PC-9 (cell line): ENCODE results near the gene SUFU.

Experiments
- EZH2 ChIP-seq: fragments of 200-600 bp; sonication (generic); IDR thresholded peaks from 2 replicates; pipeline ENCODE4 v1.8.0; 2017; ENCODE audit warnings: antibody characterized with exemption, low read depth
- TF ChIP-seq, protein P1 (sequence below): fragments of 200-600 bp; sonication (generic); conservative IDR thresholded peaks from 2 replicates; pipeline ENCODE4 v1.6.1; 2017; ENCODE audit warnings: mixed run types, antibody characterized with exemption, mild to moderate bottlenecking, moderate library complexity

DNA sequence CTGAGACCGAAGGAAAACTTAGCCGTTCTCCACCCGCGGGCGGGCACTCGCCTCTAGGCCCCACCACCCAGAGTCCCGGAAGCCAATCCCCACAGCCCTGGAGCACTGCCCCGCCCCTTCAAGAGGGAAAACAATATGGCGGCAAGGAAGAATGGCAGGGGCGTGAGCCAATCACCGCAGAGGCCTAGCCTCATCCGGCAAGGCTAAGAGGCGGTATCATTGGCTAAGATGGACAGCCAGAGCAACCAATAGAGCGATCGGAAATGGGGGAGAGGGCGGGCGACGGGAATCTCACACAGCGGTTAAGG lies 1.8 kb upstream of the SUFU start:
- TF ChIP-seq, protein P1, sequence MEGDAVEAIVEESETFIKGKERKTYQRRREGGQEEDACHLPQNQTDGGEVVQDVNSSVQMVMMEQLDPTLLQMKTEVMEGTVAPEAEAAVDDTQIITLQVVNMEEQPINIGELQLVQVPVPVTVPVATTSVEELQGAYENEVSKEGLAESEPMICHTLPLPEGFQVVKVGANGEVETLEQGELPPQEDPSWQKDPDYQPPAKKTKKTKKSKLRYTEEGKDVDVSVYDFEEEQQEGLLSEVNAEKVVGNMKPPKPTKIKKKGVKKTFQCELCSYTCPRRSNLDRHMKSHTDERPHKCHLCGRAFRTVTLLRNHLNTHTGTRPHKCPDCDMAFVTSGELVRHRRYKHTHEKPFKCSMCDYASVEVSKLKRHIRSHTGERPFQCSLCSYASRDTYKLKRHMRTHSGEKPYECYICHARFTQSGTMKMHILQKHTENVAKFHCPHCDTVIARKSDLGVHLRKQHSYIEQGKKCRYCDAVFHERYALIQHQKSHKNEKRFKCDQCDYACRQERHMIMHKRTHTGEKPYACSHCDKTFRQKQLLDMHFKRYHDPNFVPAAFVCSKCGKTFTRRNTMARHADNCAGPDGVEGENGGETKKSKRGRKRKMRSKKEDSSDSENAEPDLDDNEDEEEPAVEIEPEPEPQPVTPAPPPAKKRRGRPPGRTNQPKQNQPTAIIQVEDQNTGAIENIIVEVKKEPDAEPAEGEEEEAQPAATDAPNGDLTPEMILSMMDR, result no peak
- no peak for TF ChIP-seq EZH2
